ENCODE measurements around the gene RIC3.

The RIC3 gene

DNA sequence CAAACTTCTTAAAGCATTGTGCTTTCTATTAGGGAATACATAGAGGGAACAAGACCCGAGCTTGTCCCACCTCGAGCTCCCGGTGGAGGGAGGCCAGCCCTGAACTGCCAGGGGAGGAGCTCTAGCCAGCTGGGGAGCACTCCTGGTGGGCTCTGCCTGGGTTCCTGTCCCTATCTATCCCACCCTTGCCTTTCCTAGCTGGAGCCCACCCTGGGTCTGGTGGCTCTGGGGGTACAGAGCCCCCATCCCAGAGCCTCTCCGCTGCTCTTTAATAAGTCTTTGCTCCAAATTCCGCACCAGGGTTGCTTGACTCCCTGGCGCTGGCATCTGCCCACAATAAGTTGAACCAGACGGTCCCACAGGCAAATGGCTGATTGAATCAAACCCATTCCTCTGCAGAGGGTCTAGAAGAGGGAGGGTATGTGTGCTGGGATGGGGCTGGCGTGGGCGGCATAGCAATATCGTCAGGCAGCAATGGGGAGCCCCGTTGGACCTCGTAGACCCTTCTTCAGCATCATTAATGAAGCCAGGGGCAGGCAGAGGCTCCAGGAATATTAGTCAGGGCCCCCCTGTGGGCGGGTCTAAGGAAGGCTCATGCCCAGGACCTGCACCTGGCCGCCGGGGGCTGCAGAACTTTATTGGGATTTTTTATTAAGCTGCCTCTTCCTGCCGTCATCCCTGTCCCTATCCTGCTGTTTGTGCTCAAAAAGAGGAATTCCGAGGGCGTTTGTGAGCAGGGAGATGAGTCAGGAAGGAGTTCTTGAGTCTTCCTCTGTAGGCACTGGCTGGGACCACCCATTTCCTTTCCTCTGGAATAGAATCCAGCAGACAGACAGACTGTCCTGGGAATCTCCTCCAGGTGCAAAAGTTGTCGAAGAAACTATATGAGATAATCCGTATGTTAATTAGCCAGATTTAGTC, 38.5 kb upstream of the RIC3 start:
- peak; percentile 3 to 18 for DNase-seq (ENCODE audit: low read depth in 2 of 2)
- no peak overlapping the region for H3K4me3 ChIP-seq (replicated peaks in 1 of 2; ENCODE audit: low read depth in 2 of 2, low read length in 2 of 2)
- TF ChIP-seq, protein P1, sequence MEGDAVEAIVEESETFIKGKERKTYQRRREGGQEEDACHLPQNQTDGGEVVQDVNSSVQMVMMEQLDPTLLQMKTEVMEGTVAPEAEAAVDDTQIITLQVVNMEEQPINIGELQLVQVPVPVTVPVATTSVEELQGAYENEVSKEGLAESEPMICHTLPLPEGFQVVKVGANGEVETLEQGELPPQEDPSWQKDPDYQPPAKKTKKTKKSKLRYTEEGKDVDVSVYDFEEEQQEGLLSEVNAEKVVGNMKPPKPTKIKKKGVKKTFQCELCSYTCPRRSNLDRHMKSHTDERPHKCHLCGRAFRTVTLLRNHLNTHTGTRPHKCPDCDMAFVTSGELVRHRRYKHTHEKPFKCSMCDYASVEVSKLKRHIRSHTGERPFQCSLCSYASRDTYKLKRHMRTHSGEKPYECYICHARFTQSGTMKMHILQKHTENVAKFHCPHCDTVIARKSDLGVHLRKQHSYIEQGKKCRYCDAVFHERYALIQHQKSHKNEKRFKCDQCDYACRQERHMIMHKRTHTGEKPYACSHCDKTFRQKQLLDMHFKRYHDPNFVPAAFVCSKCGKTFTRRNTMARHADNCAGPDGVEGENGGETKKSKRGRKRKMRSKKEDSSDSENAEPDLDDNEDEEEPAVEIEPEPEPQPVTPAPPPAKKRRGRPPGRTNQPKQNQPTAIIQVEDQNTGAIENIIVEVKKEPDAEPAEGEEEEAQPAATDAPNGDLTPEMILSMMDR (IDR thresholded peaks at IDR 0.05; ENCODE audit: low read depth, low read length) = no peak

DNA sequence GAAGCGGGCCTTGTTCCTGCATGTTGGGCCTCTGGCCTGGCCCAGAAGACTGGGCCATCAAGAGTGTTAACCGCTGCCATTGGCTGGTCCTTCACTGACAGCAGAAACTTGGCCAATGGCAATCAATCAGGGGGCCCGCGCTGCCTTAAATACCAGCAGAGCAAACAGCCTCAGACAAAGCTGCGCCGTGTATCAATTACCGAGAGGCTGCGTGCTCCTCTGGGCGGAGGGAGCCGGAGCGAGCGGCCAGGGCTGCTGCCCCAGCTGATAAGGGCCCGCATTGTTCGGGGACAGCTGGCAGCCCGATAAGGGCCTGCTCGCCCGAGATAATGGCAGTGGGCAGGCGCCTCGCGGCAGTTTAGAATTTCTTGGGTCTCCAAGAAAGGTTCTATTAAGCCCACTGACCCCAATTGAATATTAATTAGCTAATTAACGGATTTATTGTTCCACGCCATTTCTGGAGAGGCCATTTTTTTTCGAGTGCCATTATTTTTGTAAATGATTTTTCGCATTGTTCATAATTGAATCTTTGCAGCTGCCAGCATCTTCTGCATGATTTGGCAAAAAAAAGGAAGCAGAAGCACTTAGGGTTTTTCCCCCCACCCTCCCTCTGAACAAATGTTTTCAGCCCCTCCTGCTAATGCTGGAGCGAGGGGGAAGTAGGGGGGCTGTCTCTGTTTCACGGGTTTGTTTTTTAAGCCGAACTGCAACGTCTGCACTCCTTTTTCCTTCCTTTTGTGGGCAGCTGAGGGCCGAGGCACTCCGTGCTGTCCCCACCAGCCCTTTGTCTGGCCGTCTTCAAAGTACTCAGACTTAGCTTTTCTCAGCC, 37.6 kb upstream of the RIC3 start:
- no peak overlapping the region for H3K4me3 ChIP-seq (replicated peaks in 1 of 2; ENCODE audit: low read depth in 2 of 2, low read length in 2 of 2)
- peak in 1 of 2 donors; percentile 42 for DNase-seq (ENCODE audit: low read depth in 2 of 2)
- TF ChIP-seq, protein P1 (IDR thresholded peaks at IDR 0.05; ENCODE audit: low read depth, low read length) = no peak

DNA sequence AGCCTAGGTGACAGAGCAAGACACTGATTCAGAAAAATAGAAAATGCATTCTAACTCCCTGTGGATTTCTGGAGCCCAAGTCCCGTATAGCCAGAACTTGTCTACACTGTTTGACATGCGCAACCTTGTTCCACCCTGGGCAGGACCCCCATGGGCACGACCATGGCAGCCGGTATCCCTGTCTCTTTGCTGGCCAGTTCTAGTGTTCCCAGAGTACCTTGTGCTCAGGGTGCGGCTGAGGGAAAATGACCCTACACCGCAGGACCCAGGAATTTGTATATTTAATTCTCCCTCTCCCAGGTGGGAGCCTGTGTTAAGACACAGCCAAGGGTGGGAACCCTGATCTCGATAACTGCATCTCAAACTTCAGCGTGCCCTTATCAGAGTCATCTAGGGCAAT, 36.7 kb upstream of the RIC3 start:
- TF ChIP-seq, protein P1 (IDR thresholded peaks at IDR 0.05; ENCODE audit: low read depth, low read length) = no peak
- H3K4me3 ChIP-seq (replicated peaks in 1 of 2; ENCODE audit: low read depth in 2 of 2, low read length in 2 of 2) = no peak overlapping the region
- DNase-seq (ENCODE audit: low read depth in 2 of 2) = no peak

DNA sequence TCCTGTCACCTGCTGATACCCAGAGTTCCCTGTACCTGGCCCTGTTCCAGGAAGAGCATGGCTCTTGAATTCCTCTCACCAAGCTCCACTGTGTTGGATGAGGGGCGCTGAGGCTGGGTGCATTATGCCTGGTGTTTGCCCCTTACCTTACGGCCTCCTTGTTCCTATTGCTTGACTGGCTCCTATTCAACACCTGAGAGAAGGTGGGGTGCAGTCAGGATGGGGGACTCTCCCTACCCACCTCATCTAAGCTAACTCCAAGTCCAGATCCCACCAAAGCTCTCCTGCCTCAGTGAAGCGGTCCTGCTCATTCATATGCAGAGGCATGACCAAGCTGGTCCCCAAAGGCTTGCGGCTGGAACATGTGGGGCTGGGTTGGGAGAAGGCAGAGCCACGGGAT, 35.8 kb upstream of the RIC3 start:
- DNase-seq (ENCODE audit: low read depth in 2 of 2) = no peak
- TF ChIP-seq, protein P1 (IDR thresholded peaks at IDR 0.05; ENCODE audit: low read depth, low read length) = no peak
- H3K4me3 ChIP-seq (replicated peaks in 1 of 2; ENCODE audit: low read depth in 2 of 2, low read length in 2 of 2) = no peak overlapping the region

DNA sequence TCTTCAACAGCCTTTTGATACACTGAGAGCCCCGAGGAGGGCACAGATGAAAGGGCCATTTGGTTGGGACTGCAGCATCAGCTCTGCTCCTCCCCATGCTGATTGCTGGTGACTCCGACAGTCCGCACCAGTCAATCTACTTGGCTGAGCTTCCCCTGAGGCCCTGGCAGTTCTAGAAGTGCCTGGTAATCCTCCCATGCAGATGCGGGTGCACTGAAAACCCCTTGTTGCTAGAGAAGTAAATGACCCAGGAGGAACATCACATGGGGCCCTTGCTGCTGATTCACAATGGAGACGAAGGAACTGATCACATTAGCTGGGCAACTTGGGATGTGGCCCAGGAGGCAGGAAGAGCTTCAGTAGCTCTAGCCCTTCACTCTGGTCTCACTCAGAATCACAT, 35.2 kb upstream of the RIC3 start:
- TF ChIP-seq, protein P1 (IDR thresholded peaks at IDR 0.05; ENCODE audit: low read depth, low read length) = no peak
- no peak for DNase-seq (ENCODE audit: low read depth in 2 of 2)
- H3K4me3 ChIP-seq (replicated peaks in 1 of 2; ENCODE audit: low read depth in 2 of 2, low read length in 2 of 2) = no peak overlapping the region

DNA sequence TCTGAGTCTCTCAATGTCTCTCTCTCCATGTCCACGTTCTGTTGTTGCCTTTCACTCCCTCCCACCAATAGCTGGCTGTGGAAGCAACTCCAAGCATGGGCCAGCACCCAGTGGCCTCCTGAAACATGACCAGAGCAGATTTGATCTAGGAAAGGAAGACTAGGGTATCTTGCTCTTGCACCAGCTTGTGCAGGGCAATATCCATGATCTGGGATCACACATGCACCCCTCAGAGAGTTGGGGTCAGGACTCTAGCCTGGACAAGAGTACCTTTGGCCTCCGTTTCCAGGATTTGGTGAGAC, 34.5 kb upstream of the RIC3 start:
- no peak for DNase-seq (ENCODE audit: low read depth in 2 of 2)
- no peak overlapping the region for H3K4me3 ChIP-seq (replicated peaks in 1 of 2; ENCODE audit: low read depth in 2 of 2, low read length in 2 of 2)
- TF ChIP-seq, protein P1 (IDR thresholded peaks at IDR 0.05; ENCODE audit: low read depth, low read length) = no peak

Data from cardiac fibroblast (primary cell).